Measurements from ENCODE around the gene MFSD6L. TPM values are rescaled to one million over a fixed set of nuclear protein-coding genes. Genes with fewer than 3 reads are reported as not detected.

MFSD6L gene
- total and polyA plus RNA-seq, 12 donors, result 0.03 to 0.28 (median 0.15) TPM; not detected in 7

DNA sequence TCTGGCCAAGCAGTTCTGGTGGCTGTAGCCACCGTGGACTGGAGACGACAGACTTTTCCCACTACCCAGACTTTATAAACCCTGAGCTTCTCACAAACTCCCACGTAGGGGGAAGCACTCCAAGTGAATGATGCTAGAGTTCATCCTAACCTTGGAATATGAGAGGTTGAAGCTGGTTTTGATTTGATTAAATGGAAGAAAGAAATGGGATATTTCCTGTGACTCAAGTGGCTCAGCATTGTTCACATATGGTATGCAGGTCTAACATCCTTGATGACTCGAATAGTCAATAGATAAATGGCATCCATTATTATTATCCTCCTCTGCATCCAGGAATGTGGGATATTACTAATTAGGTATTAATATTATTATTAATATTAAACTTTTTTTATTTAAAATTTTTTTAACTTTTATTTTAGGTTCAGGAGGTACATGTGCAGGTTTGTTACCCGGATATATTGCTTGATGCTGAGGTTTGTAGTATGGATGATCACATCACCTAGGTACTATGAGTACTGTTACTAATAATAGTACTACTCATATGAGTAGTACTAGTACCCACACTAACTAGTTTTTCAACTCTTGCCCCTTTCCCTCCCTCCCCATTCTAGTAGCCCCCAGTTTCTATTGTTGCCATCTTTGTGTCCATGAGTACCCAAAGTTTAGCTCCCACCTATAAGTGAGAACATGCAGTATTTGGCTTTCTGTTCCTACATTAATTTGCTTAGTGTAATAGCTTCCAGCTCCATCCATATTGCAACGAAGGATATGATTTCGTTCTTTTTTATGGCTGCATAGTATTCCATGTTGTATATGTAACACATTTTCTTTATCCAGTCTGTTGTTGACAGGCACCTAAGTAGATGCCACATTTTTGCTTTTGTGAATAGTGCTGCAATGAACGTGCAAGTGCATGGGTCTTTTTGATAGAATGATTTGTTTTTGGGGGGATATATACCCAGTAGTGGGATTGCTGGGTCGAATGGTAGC is 45.4 kb upstream of the MFSD6L start:
- no peak for DNase-seq
- no peak for ATAC-seq
- peaks cover 0 to 25% (median 9%) of the 10 kb centered on the region in 9 donors for H3K4me1 ChIP-seq
- H3K36me3 ChIP-seq, result peaks cover 0 to 9% (median 0%) of the 10 kb centered on the region in 9 donors
- WGBS, 2 donors, result 88 to 94% methylated on average over 9 of the region's 9 CpGs
- H3K27ac ChIP-seq, result no peak overlapping the region
- no peaks in the 10 kb centered on the region for H3K9me3 ChIP-seq
- no peak overlapping the region for H3K4me3 ChIP-seq
- TF ChIP-seq, protein P1, sequence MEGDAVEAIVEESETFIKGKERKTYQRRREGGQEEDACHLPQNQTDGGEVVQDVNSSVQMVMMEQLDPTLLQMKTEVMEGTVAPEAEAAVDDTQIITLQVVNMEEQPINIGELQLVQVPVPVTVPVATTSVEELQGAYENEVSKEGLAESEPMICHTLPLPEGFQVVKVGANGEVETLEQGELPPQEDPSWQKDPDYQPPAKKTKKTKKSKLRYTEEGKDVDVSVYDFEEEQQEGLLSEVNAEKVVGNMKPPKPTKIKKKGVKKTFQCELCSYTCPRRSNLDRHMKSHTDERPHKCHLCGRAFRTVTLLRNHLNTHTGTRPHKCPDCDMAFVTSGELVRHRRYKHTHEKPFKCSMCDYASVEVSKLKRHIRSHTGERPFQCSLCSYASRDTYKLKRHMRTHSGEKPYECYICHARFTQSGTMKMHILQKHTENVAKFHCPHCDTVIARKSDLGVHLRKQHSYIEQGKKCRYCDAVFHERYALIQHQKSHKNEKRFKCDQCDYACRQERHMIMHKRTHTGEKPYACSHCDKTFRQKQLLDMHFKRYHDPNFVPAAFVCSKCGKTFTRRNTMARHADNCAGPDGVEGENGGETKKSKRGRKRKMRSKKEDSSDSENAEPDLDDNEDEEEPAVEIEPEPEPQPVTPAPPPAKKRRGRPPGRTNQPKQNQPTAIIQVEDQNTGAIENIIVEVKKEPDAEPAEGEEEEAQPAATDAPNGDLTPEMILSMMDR (IDR thresholded peaks at IDR 0.05), result no peak
- H3K27me3 ChIP-seq, result no peaks in the 10 kb centered on the region
- intact Hi-C loops (cut with DNase I), result no loop called here

DNA sequence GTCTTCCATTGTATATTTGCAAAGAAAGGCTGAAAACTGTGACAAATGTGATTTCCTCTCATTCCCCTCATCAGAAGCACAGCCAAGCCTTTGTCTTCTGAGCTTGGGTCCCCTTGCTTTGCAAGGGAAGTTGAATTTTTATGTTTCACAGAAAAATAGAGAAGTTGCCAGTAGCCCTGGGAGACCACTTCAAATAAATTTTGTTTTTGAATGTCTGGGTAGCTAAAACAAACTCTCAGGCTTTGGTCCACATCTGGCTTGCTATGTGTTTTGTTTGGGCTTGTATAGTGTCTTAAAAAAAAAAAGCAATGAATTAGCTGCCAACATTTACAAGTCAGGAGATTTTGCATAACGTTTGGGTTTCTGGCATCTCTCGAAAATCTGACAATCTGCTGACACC is 44.2 kb upstream of the MFSD6L start:
- no peak for ATAC-seq
- peaks cover 0 to 25% (median 9%) of the 10 kb centered on the region in 9 donors for H3K4me1 ChIP-seq

DNA sequence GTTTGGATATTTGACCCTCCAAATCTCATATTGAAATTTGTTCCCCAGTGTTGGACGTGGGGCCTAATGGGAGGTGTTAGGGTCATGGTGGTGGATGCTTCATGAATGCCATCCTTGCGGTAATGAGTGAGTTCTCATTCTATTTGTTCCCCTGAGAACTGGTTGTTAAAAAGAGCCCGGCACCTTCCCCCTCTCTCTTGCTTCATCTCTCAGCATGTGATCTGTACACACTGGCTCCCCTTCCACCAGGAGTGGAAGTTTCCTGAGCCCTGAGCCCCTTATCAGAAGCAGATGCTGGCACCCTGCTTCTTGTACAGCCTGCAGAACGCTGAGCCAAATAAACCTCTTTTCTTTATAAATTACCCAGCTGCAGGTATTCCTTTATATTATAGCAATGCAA is 42.7 kb upstream of the MFSD6L start:
- WGBS, 2 donors, result 77 to 84% methylated on average over 4 of the region's 4 CpGs
- Histone ChIP-seq H3K9me3 (no peaks in the 10 kb centered on the region), H3K4me3 (no peak overlapping the region), H3K4me1 (peaks cover 0 to 26% (median 3%) of the 10 kb centered on the region in 9 donors), H3K27me3 (no peaks in the 10 kb centered on the region), H3K27ac (no peak overlapping the region), H3K36me3 (peaks cover 0 to 4% (median 0%) of the 10 kb centered on the region in 9 donors)
- ATAC-seq, result no peak
- DNase-seq, result no peak
- intact Hi-C loops (cut with DNase I), result no loop called here
- TF ChIP-seq, protein P1 (IDR thresholded peaks at IDR 0.05), result no peak

More for the DNA sequence above, 44.2 kb upstream of the MFSD6L start:
- Histone ChIP-seq H3K36me3 (peaks cover 0 to 4% (median 0%) of the 10 kb centered on the region in 9 donors), H3K4me3 (no peak overlapping the region), H3K9me3 (no peaks in the 10 kb centered on the region), H3K27me3 (no peaks in the 10 kb centered on the region), H3K27ac (no peak overlapping the region)
- no peak for DNase-seq
- TF ChIP-seq, protein P1 (IDR thresholded peaks at IDR 0.05), result no peak
- intact Hi-C loops (cut with DNase I), result no loop called here
- 43 to 54% methylated on average over 2 of the region's 2 CpGs for WGBS, 2 donors

DNA sequence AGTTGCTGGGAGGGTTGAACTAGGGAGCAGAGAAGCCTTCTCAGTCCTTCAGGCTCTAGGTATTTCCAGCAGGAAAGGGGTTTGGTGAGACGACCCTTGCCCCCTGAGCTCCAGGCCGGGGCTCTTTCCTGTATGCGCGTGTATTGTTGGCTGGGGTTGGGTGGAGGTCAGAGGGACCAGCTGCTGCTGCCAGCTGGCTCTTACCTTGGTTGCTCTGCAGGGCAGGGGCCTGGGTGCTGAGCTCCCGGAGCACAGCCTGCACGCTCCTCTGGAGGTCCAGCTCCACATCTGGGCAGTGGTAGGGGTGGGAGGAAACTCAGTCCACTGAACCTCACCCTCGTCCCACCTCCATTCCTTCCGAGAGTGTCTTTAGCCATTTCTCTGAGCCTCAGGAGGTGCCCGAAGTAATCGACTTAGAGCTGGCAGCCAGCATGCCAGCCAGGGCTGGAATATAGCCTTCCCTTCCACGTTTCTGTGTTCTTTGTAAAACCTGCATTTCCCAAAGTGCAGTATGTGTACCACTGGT is 40.3 kb upstream of the MFSD6L start:
- intact Hi-C loops (cut with DNase I), result no loop called here
- peaks cover 0 to 26% (median 0%) of the 10 kb centered on the region in 9 donors for H3K4me1 ChIP-seq
- WGBS, 2 donors, result 61 to 76% methylated on average over 11 of the region's 11 CpGs
- TF ChIP-seq, protein P1 (IDR thresholded peaks at IDR 0.05), result no peak
- H3K27me3 ChIP-seq, result no peaks in the 10 kb centered on the region
- peaks cover 0 to 23% (median 0%) of the 10 kb centered on the region in 9 donors for H3K36me3 ChIP-seq
- DNase-seq, result no peak
- H3K27ac ChIP-seq, result no peak overlapping the region
- no peak overlapping the region for H3K4me3 ChIP-seq
- no peaks in the 10 kb centered on the region for H3K9me3 ChIP-seq
- peak in 1 of 8 donors; percentile 57 for ATAC-seq
